ENCODE results near the gene ZNF548. TPM values are rescaled to one million over a fixed set of nuclear protein-coding genes. Genes with fewer than 3 reads are reported as not detected.

The ZNF548 gene
- total RNA-seq, 5 donors from 2014 or later (not counting 1 experiment from before 2014, with no cell fraction given), result 57.3 to 110 (median 82.8) TPM

DNA sequence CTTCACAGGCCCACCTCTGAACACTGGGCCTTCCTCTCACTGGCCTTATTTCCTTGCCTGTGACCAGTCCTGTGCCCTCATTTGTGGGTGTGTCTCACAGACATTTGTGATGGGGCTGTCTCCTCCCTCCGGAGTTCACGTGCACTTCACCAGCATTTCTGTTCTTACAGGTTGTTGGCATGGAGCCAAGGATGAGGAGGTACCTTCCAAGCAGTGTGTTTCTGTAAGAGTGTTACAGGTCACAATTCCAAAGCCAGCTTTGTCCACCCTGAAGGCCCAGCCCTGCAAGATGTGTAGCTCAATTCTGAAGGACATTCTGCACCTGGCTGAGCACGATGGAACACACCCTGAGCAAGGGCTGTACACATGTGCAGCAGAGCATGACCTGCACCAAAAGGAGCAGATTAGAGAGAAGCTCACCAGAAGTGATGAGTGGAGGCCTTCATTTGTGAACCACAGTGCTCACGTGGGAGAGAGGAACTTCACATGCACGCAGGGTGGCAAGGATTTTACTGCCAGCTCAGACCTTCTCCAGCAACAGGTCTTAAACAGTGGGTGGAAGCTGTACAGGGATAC lies 53.6 kb downstream of the ZNF548 start:
- H3K9me3 Mint-ChIP-seq, result peaks cover 32 to 66% (median 52%) of the 10 kb centered on the region in 3 donors
- H3K36me3 ChIP-seq (ENCODE audit: control insufficient read depth in 2 of 2, extremely low read depth in 1 of 2, insufficient read depth in 1 of 2, low read length in 1 of 2), result peaks cover 20 to 35% of the 10 kb centered on the region in 2 donors
- no peaks in the 10 kb centered on the region for H3K27me3 Mint-ChIP-seq
- CTCF ChIA-PET, result no interaction called here
- no peaks in the 10 kb centered on the region for H3K27me3 ChIP-seq (replicated peaks in 1 of 2; ENCODE audit: control insufficient read depth in 2 of 2, extremely low read depth in 1 of 2, insufficient read depth in 2 of 2, low read length in 1 of 2)
- WGBS (ENCODE audit: insufficient coverage), result 83% methylated on average over 3 of the region's 5 CpGs
- H3K4me1 ChIP-seq (ENCODE audit: control insufficient read depth in 1 of 2, extremely low read depth in 1 of 2, insufficient read depth in 2 of 2, low read length in 2 of 2), result no peaks in the 10 kb centered on the region
- POLR2A ChIA-PET, result no interaction called here
- no peak overlapping the region for H3K27ac ChIP-seq (ENCODE audit: low read length)
- H3K36me3 Mint-ChIP-seq, result peaks cover 77% of the 10 kb centered on the region
- H3K9me3 ChIP-seq, result peaks cover 11% of the 10 kb centered on the region
- no peak overlapping the region for H3K27ac Mint-ChIP-seq
- H3K4me3 ChIP-seq (ENCODE audit: control insufficient read depth in 1 of 2, extremely low read depth in 1 of 2, low read length in 1 of 2), result no peak overlapping the region
- no peak overlapping the region for H3K4me3 Mint-ChIP-seq
- ATAC-seq (replicated peaks in 1 of 4) (no peak), DNase-seq (no peak)
- H3K4me1 Mint-ChIP-seq, result peaks cover 0 to 20% (median 0%) of the 10 kb centered on the region in 3 donors

DNA sequence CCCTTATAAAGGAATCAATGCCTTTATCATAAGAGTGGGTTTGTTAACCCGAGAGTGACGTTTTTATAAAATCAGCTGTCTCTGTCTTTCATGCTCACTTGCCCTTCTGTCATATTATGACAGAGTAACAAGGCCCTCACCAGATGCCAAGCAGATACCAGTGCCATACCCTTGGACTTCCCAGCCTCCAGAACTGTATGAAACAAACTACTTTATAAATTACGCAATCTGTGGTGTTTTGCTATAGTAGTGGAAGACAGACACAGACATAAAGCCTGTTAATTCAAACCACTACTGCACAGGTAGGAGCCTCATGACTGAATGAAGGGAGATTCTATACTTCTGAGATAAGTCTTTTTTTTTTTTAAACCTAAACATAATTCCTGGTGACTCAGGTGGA lies 62.7 kb downstream of the ZNF548 start:
- Mint-ChIP-seq H3K9me3 (peaks cover 9 to 48% (median 40%) of the 10 kb centered on the region in 3 donors), H3K27me3 (no peaks in the 10 kb centered on the region), H3K27ac (no peak overlapping the region), H3K4me3 (no peak overlapping the region), H3K36me3 (peaks cover 31% of the 10 kb centered on the region), H3K4me1 (no peaks in the 10 kb centered on the region)
- Histone ChIP-seq H3K4me1 (ENCODE audit: control insufficient read depth in 1 of 2, extremely low read depth in 1 of 2, insufficient read depth in 2 of 2, low read length in 2 of 2) (no peaks in the 10 kb centered on the region), H3K27ac (ENCODE audit: low read length) (no peak overlapping the region), H3K36me3 (ENCODE audit: control insufficient read depth in 2 of 2, extremely low read depth in 1 of 2, insufficient read depth in 1 of 2, low read length in 1 of 2) (peaks cover 0 to 3% of the 10 kb centered on the region in 2 donors), H3K27me3 (replicated peaks in 1 of 2; ENCODE audit: control insufficient read depth in 2 of 2, extremely low read depth in 1 of 2, insufficient read depth in 2 of 2, low read length in 1 of 2) (no peaks in the 10 kb centered on the region), H3K9me3 (peaks cover 7% of the 10 kb centered on the region), H3K4me3 (ENCODE audit: control insufficient read depth in 1 of 2, extremely low read depth in 1 of 2, low read length in 1 of 2) (no peak overlapping the region)
- ATAC-seq (replicated peaks in 1 of 4) (no peak), DNase-seq (no peak)
- ChIA-PET CTCF (no interaction called here), POLR2A (no interaction called here)
- WGBS (ENCODE audit: insufficient coverage), result no CpG with 5 or more reads among the region's 3 CpGs

Other genes with a start within 250 kb of the ZNF548 start
- not detected for gene ZIM3, start 244.7 kb upstream of the ZNF548 start, total RNA-seq
- not detected for gene DUXA, start 222.4 kb upstream of the ZNF548 start, total RNA-seq
- gene ZNF264, start 198.4 kb upstream of the ZNF548 start, total RNA-seq, result 10 to 100 TPM; 39.2 to 72.9 (median 70.2) TPM
- 1 to 10 TPM in 3 of 5 donors, under 1 TPM in 2; 0.39 to 1.2 (median 1.1) TPM for gene AURKC, start 158.8 kb upstream of the ZNF548 start, total RNA-seq
- gene ZNF805, start 149.2 kb upstream of the ZNF548 start, total RNA-seq, result 10 to 100 TPM; 18.6 to 30.6 (median 19.3) TPM
- gene ZNF460, start 109.4 kb upstream of the ZNF548 start, total RNA-seq, result 10 to 100 TPM; 65.2 to 77.3 (median 66.0) TPM
- gene ZNF543, start 69.4 kb upstream of the ZNF548 start, total RNA-seq, result 10 to 100 TPM in 1 of 5 donors, 1 to 10 TPM in 4; 3.9 to 11.1 (median 7.9) TPM
- gene ZNF304, start 38.6 kb upstream of the ZNF548 start, total RNA-seq, result 10 to 100 TPM in 3 of 5 donors, 1 to 10 TPM in 2; 7.1 to 14.3 (median 11.8) TPM
- 10 to 100 TPM in 2 of 5 donors, 1 to 10 TPM in 3; 7.1 to 11.4 (median 9.6) TPM for gene TRAPPC2B, start 26.3 kb upstream of the ZNF548 start, total RNA-seq
- 1 to 10 TPM in 3 of 5 donors, under 1 TPM in 2; 0.77 to 4.8 (median 3.5) TPM for gene ZNF547, start 26.3 kb upstream of the ZNF548 start, total RNA-seq
- 10 to 100 TPM; 10.0 to 27.8 (median 21.2) TPM for gene ZNF17, start 21.3 kb downstream of the ZNF548 start, total RNA-seq
- 10 to 100 TPM in 3 of 5 donors, 1 to 10 TPM in 2; 6.8 to 21.3 (median 18.2) TPM for gene ZNF749, start 45.5 kb downstream of the ZNF548 start, total RNA-seq
- under 1 TPM in 3 of 5 donors, not detected in 2; 0.41 to 0.61 (median 0.53) TPM for gene VN1R1, start 67.3 kb downstream of the ZNF548 start, total RNA-seq
- gene ZNF772, start 87.7 kb downstream of the ZNF548 start, total RNA-seq, result 10 to 100 TPM in 1 of 5 donors, 1 to 10 TPM in 4; 2.3 to 12.1 (median 9.4) TPM
- gene ZNF419, start 97.9 kb downstream of the ZNF548 start, total RNA-seq, result 10 to 100 TPM in 4 of 5 donors, 1 to 10 TPM in 1; 6.3 to 24.5 (median 21.5) TPM
- gene ZNF773, start 110.1 kb downstream of the ZNF548 start, total RNA-seq, result 10 to 100 TPM; 10.3 to 25.6 (median 18.7) TPM
- gene ZNF549, start 137.5 kb downstream of the ZNF548 start, total RNA-seq, result 10 to 100 TPM in 4 of 5 donors, 1 to 10 TPM in 1; 9.0 to 17.4 (median 16.0) TPM
- 10 to 100 TPM; 16.9 to 47.4 (median 45.1) TPM for gene ZNF550, start 170.0 kb downstream of the ZNF548 start, total RNA-seq
- gene ZNF416, start 189.1 kb downstream of the ZNF548 start, total RNA-seq, result 10 to 100 TPM in 3 of 5 donors, 1 to 10 TPM in 2; 5.6 to 11.1 (median 10.0) TPM
- gene ZIK1, start 194.3 kb downstream of the ZNF548 start, total RNA-seq, result 10 to 100 TPM in 2 of 5 donors, 1 to 10 TPM in 3; 4.9 to 10.6 (median 8.2) TPM
- 1 to 10 TPM; 3.0 to 9.7 (median 9.2) TPM for gene ZNF530, start 210.0 kb downstream of the ZNF548 start, total RNA-seq
- gene ZNF134, start 224.4 kb downstream of the ZNF548 start, total RNA-seq, result 10 to 100 TPM; 16.4 to 31.0 (median 22.3) TPM
- 10 to 100 TPM; 30.7 to 40.5 (median 34.7) TPM for gene ZNF211, start 243.3 kb downstream of the ZNF548 start, total RNA-seq